SK-N-MC (cell line): ENCODE data around the gene ATXN2.

ENCODE experiments used
- DNase-seq: peaks from one replicate; pipeline ENCODE4 v3.0.0-alpha.2; 2011; ENCODE audit warnings: low read depth, low spot score
- H3K27ac ChIP-seq: fragments of 200-600 bp; sonication (generic); 2 replicates; pipeline ENCODE4 v1.5.1; 2016; ENCODE audit warnings: mixed run types
- H3K36me3 ChIP-seq: fragments of 200-600 bp; sonication (generic); 2 replicates; pipeline ENCODE4 v1.6.1; 2017; ENCODE audit warnings: antibody characterized with exemption, low read length, mixed read lengths; ENCODE audit not compliant: insufficient read depth
- H3K4me3 ChIP-seq: fragments of 200-600 bp; sonication (generic); 2 replicates; pipeline ENCODE4 v1.5.1; 2016
- H3K9ac ChIP-seq: fragments of 200-600 bp; sonication (generic); 2 replicates; pipeline ENCODE4 v1.8.0; 2017; ENCODE audit warnings: mixed run types, mixed read lengths; ENCODE audit not compliant: insufficient read length
- H3K9me3 ChIP-seq: fragments of 200-600 bp; sonication (generic); 2 replicates; pipeline ENCODE4 v1.6.1; 2017; ENCODE audit warnings: low read depth, mild to moderate bottlenecking, antibody characterized with exemption, low read length, moderate library complexity, mixed read lengths
- EZH2 ChIP-seq: fragments of 200-600 bp; sonication (generic); IDR thresholded peaks from one replicate; pipeline ENCODE4 v1.6.1; 2017; ENCODE audit warnings: antibody characterized with exemption
- FOXP2 ChIP-seq: optimal IDR thresholded peaks from 2 replicates; pipeline ENCODE3; 2011; ENCODE audit warnings: mild to moderate bottlenecking, moderate library complexity; ENCODE audit not compliant: insufficient read depth; ENCODE audit errors: extremely low read length, control extremely low read depth
- POLR2AphosphoS5 ChIP-seq: IDR thresholded peaks from 2 replicates; pipeline ENCODE4 v1.6.1; 2012; ENCODE audit warnings: mild to moderate bottlenecking, low read depth, low read length, borderline replicate concordance

Gene ATXN2

GRCh38 chr12:111439657-111440151 is 159.4 kb downstream of the ATXN2 start:
- H3K9ac ChIP-seq = no peak overlapping the region
- no peak overlapping the region for H3K4me3 ChIP-seq
- H3K36me3 ChIP-seq = peaks cover 13% of the 10 kb centered on the region; the same call in 1 of the 2 replicates
- DNase-seq = no peak
- no peak overlapping the region; the same call in 1 of the 2 replicates for H3K27ac ChIP-seq
- TF ChIP-seq EZH2 (no peak), POLR2AphosphoS5 (no peak), FOXP2 (no peak)
- no peaks in the 10 kb centered on the region for H3K9me3 ChIP-seq

GRCh38 chr12:111438481-111438880 is 160.6 kb downstream of the ATXN2 start:
- Histone ChIP-seq H3K27ac (no peak overlapping the region), H3K4me3 (no peak overlapping the region), H3K9me3 (no peaks in the 10 kb centered on the region), H3K36me3 (peaks cover 7% of the 10 kb centered on the region; the same call in 1 of the 2 replicates), H3K9ac (no peak overlapping the region)
- DNase-seq = no peak
- no peak for TF ChIP-seq EZH2
- no peak for TF ChIP-seq FOXP2
- TF ChIP-seq POLR2AphosphoS5 = no peak

- H3K4me3 ChIP-seq = no peak overlapping the region
- no peak overlapping the region for H3K27ac ChIP-seq
- H3K9me3 ChIP-seq = no peaks in the 10 kb centered on the region
- DNase-seq = no peak
- TF ChIP-seq POLR2AphosphoS5 (no peak), FOXP2 (no peak), EZH2 (no peak)
- H3K9ac ChIP-seq = no peak overlapping the region
- peaks cover 8% of the 10 kb centered on the region for H3K36me3 ChIP-seq
Observed at GRCh38 chr12:111437816-111438454, 161.2 kb downstream of the ATXN2 start.

- H3K4me3 ChIP-seq = no peak overlapping the region
- no peak for DNase-seq
- no peaks in the 10 kb centered on the region for H3K9me3 ChIP-seq
- H3K36me3 ChIP-seq = peaks cover 8% of the 10 kb centered on the region
- H3K27ac ChIP-seq = no peak overlapping the region
- no peak overlapping the region for H3K9ac ChIP-seq
- TF ChIP-seq POLR2AphosphoS5 = no peak
- TF ChIP-seq FOXP2 = no peak
- TF ChIP-seq EZH2 = no peak
Observed at GRCh38 chr12:111436811-111437210, 162.3 kb downstream of the ATXN2 start.

GRCh38 chr12:111436266-111436665 is 162.8 kb downstream of the ATXN2 start:
- TF ChIP-seq EZH2 (no peak), POLR2AphosphoS5 (no peak), FOXP2 (no peak)
- Histone ChIP-seq H3K9me3 (no peaks in the 10 kb centered on the region), H3K9ac (no peak overlapping the region), H3K36me3 (peaks cover 8% of the 10 kb centered on the region), H3K27ac (no peak overlapping the region), H3K4me3 (no peak overlapping the region)
- no peak for DNase-seq

- no peak for DNase-seq
- Histone ChIP-seq H3K36me3 (peaks cover 8% of the 10 kb centered on the region), H3K9me3 (no peaks in the 10 kb centered on the region), H3K27ac (no peak overlapping the region), H3K4me3 (no peak overlapping the region), H3K9ac (no peak overlapping the region)
- TF ChIP-seq EZH2 (no peak), POLR2AphosphoS5 (no peak), FOXP2 (no peak)
Observed at GRCh38 chr12:111435661-111436201, 163.4 kb downstream of the ATXN2 start.

GRCh38 chr12:111434680-111435338 is 164.3 kb downstream of the ATXN2 start:
- H3K27ac ChIP-seq = peak overlapping the region; percentile 17
- peak overlapping the region; percentile 17 for H3K9ac ChIP-seq
- no peaks in the 10 kb centered on the region for H3K9me3 ChIP-seq
- H3K36me3 ChIP-seq = peaks cover 5% of the 10 kb centered on the region; the same call in 1 of the 2 replicates
- no peak for DNase-seq
- no peak overlapping the region for H3K4me3 ChIP-seq
- TF ChIP-seq POLR2AphosphoS5 (no peak), FOXP2 (peak; percentile 49)

- Histone ChIP-seq H3K4me3 (no peak overlapping the region), H3K27ac (peak overlapping the region; percentile 17), H3K36me3 (peaks cover 5% of the 10 kb centered on the region; the same call in 1 of the 2 replicates), H3K9me3 (no peaks in the 10 kb centered on the region), H3K9ac (no peak overlapping the region)
- TF ChIP-seq POLR2AphosphoS5 (no peak), EZH2 (no peak)
- DNase-seq = no peak
Observed at GRCh38 chr12:111434049-111434448, 165.1 kb downstream of the ATXN2 start.
